Right lobe of liver (tissue), 4 donors: Measurements from ENCODE around the gene CLCA1.

Source experiments
- POLR2A ChIP-seq: fragments of 450-650 bp; IDR thresholded peaks from one replicate; pipeline ENCODE4 v1.6.1; 2017; ENCODE audit warnings: antibody characterized with exemption, mild to moderate bottlenecking
- TF ChIP-seq, protein P1 (sequence below), 4 donors: fragments of 200-600 bp in 3 of 4; fragments of 450-650 bp in 1 of 4; IDR thresholded peaks; one replicate each; pipeline versions ENCODE4 v1.5.1 to v1.8.0; 2016 to 2022; ENCODE audit warnings: antibody characterized with exemption in 4 of 4, mild to moderate bottlenecking in 2 of 4
- donor health status: DM: no; HTN: no; CAD: no.
- donor health status: DM: no; HTN: no; CAD: no.
- donor health status: DM: no; HTN: yes; CAD: no.

DNA sequence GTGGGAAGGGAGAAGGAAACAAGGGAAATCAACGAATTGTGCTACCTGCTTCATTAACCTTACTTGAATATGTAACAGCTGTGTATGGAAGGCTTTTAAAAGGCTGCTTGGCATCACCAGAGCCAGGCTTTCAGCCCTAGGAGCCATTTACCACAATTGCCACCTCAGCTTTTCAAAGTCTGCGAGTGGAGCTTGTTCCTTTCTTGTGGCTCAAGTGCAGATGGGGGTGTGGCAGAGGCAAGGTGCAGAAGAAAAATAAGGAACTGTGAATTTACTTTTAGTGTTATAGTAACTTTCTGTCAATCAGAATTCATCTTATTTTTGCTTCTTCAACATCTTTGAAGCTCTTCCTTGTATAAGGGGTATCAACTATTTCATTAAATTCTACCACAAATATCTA lies 27.1 kb upstream of the CLCA1 start:
- TF ChIP-seq, protein P1, sequence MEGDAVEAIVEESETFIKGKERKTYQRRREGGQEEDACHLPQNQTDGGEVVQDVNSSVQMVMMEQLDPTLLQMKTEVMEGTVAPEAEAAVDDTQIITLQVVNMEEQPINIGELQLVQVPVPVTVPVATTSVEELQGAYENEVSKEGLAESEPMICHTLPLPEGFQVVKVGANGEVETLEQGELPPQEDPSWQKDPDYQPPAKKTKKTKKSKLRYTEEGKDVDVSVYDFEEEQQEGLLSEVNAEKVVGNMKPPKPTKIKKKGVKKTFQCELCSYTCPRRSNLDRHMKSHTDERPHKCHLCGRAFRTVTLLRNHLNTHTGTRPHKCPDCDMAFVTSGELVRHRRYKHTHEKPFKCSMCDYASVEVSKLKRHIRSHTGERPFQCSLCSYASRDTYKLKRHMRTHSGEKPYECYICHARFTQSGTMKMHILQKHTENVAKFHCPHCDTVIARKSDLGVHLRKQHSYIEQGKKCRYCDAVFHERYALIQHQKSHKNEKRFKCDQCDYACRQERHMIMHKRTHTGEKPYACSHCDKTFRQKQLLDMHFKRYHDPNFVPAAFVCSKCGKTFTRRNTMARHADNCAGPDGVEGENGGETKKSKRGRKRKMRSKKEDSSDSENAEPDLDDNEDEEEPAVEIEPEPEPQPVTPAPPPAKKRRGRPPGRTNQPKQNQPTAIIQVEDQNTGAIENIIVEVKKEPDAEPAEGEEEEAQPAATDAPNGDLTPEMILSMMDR (IDR thresholded peaks at IDR 0.05), result no peak
- TF ChIP-seq POLR2A, result no peak
